H9 (cell line): Measurements from ENCODE around the gene ASB7. TPM values are rescaled to one million over a fixed set of nuclear protein-coding genes. Genes with fewer than 3 reads are reported as not detected.

Experiments used
- DNase-seq: peaks from one replicate; pipeline ENCODE4 v3.0.0-alpha.2; 2017
- H2AFZ ChIP-seq: one replicate; pipeline ENCODE4 v1.6.1; 2013; ENCODE audit warnings: mild to moderate bottlenecking, low read length, control low read depth, moderate library complexity
- H2AK5ac ChIP-seq: 2 replicates; pipeline ENCODE4 v1.6.1; 2013; ENCODE audit warnings: low read length, control low read depth, mixed read lengths; ENCODE audit not compliant: insufficient read length
- H2BK120ac ChIP-seq: one replicate; pipeline ENCODE4 v1.6.1; 2013; ENCODE audit warnings: low read depth, mild to moderate bottlenecking, low read length, control low read depth, inconsistent platforms; ENCODE audit not compliant: poor library complexity, severe bottlenecking
- H2BK12ac ChIP-seq: 2 replicates; pipeline ENCODE4 v1.6.1; 2013; ENCODE audit warnings: low read length, control low read depth, mixed read lengths, low read depth; ENCODE audit not compliant: insufficient read length
- H2BK15ac ChIP-seq: 2 replicates; pipeline ENCODE4 v1.6.1; 2013; ENCODE audit warnings: low read depth, low read length, control low read depth
- H2BK20ac ChIP-seq: one replicate; pipeline ENCODE4 v1.6.1; 2013; ENCODE audit warnings: low read depth, mild to moderate bottlenecking, low read length, control low read depth, inconsistent platforms; ENCODE audit not compliant: poor library complexity, severe bottlenecking
- H2BK5ac ChIP-seq: 2 replicates; pipeline ENCODE4 v1.6.1; 2013; ENCODE audit warnings: low read length, control low read depth, mixed read lengths; ENCODE audit not compliant: insufficient read length
- H3K14ac ChIP-seq: 2 replicates; pipeline ENCODE4 v1.6.1; 2013; ENCODE audit warnings: low read length, control low read depth; ENCODE audit not compliant: insufficient read depth
- H3K18ac ChIP-seq: 2 replicates; pipeline ENCODE4 v1.6.1; 2013; ENCODE audit warnings: low read depth, mild to moderate bottlenecking, mixed read lengths, low read length, control low read depth; ENCODE audit not compliant: insufficient read length
- H3K23ac ChIP-seq: 2 replicates; pipeline ENCODE4 v1.6.1; 2013; ENCODE audit warnings: low read length, control low read depth, mixed read lengths, low read depth; ENCODE audit not compliant: insufficient read length
- H3K23me2 ChIP-seq: 2 replicates; pipeline ENCODE4 v1.6.1; 2013; ENCODE audit warnings: low read depth, mild to moderate bottlenecking, mixed read lengths, low read length, control low read depth; ENCODE audit not compliant: insufficient read length, poor library complexity, severe bottlenecking
- H3K27ac ChIP-seq: 2 replicates; pipeline ENCODE4 v1.5.1; 2013; ENCODE audit warnings: low read length, control low read depth, mixed read lengths, low read depth; ENCODE audit not compliant: insufficient read length
- H3K27me3 ChIP-seq: 2 replicates; pipeline ENCODE4 v1.6.1; 2013; ENCODE audit warnings: low read length, control low read depth, inconsistent platforms; ENCODE audit not compliant: insufficient read depth
- H3K4ac ChIP-seq: 2 replicates; pipeline ENCODE4 v1.6.1; 2013; ENCODE audit warnings: low read depth, mild to moderate bottlenecking, control low read depth, inconsistent platforms, low read length, moderate library complexity
- H3K4me1 ChIP-seq: 2 replicates; pipeline ENCODE4 v1.6.1; 2013; ENCODE audit warnings: low read length, control low read depth, inconsistent platforms; ENCODE audit not compliant: insufficient read depth
- H3K4me2 ChIP-seq: 2 replicates; pipeline ENCODE4 v1.6.1; 2013; ENCODE audit warnings: low read length, control low read depth, mixed read lengths; ENCODE audit not compliant: insufficient read length, insufficient read depth
- H3K56ac ChIP-seq: 2 replicates; pipeline ENCODE4 v1.6.1; 2013; ENCODE audit warnings: low read depth, mild to moderate bottlenecking, mixed read lengths, low read length, control low read depth; ENCODE audit not compliant: insufficient read length
- H3K79me1 ChIP-seq: 2 replicates; pipeline ENCODE4 v1.6.1; 2013; ENCODE audit warnings: low read depth, mild to moderate bottlenecking, moderate library complexity, low read length, control low read depth, inconsistent platforms; ENCODE audit not compliant: insufficient read depth, poor library complexity, severe bottlenecking
- H3K79me2 ChIP-seq: 2 replicates; pipeline ENCODE4 v1.6.1; 2013; ENCODE audit warnings: low read length, control low read depth, inconsistent platforms; ENCODE audit not compliant: insufficient read depth
- H3K9ac ChIP-seq: 2 replicates; pipeline ENCODE4 v1.6.1; 2013; ENCODE audit warnings: low read length, control low read depth, mixed read lengths; ENCODE audit not compliant: insufficient read length; ENCODE audit errors: extremely low read depth
- H3K9me3 ChIP-seq: one replicate; pipeline ENCODE4 v1.6.1; 2013; ENCODE audit warnings: low read depth, low read length, inconsistent platforms; ENCODE audit not compliant: control insufficient read depth
- H3T11ph ChIP-seq: one replicate; pipeline ENCODE4 v1.6.1; 2013; ENCODE audit warnings: mild to moderate bottlenecking, low read length, control low read depth, inconsistent platforms
- H4K20me1 ChIP-seq: one replicate; pipeline ENCODE4 v1.6.1; 2013; ENCODE audit not compliant: control insufficient read depth, insufficient read length, insufficient read depth
- H4K5ac ChIP-seq: 2 replicates; pipeline ENCODE4 v1.6.1; 2013; ENCODE audit warnings: low read depth, mild to moderate bottlenecking, mixed read lengths, low read length, control low read depth; ENCODE audit not compliant: insufficient read length
- H4K8ac ChIP-seq: replicated peaks from 2 replicates; pipeline ENCODE4 v1.6.1; 2013; ENCODE audit warnings: low read length, control low read depth, mixed read lengths, low read depth; ENCODE audit not compliant: insufficient read length
- H4K91ac ChIP-seq: 2 replicates; pipeline ENCODE4 v1.6.1; 2013; ENCODE audit warnings: low read depth, mild to moderate bottlenecking, moderate library complexity, mixed read lengths, low read length, control low read depth; ENCODE audit not compliant: insufficient read length
- H3K27ac Mint-ChIP-seq, 3 experiments: 2 replicates in 2 of 3; 3 replicates in 1 of 3; pipeline ENCODE4 v1.8.0; 2020 to 2021; ENCODE audit warnings: mixed read lengths in 3 of 3, mild to moderate bottlenecking in 1 of 3, moderate library complexity in 1 of 3
- H3K27me3 Mint-ChIP-seq: 2 replicates; pipeline ENCODE4 v1.8.0; 2021; ENCODE audit warnings: low read depth, mild to moderate bottlenecking, moderate library complexity, mixed read lengths
- H3K36me3 Mint-ChIP-seq, 3 experiments: 2 replicates in 2 of 3; 3 replicates in 1 of 3; pipeline ENCODE4 v1.8.0; 2020 to 2021; ENCODE audit warnings: low read depth in 3 of 3, mixed read lengths in 3 of 3; ENCODE audit not compliant: insufficient read depth in 1 of 3
- H3K4me1 Mint-ChIP-seq, 2 experiments: 2 replicates each; pipeline ENCODE4 v1.8.0; 2020; ENCODE audit warnings: mixed read lengths in 2 of 2
- H3K4me3 Mint-ChIP-seq, 2 experiments: 2 replicates in 1 of 2; 3 replicates in 1 of 2; pipeline ENCODE4 v1.8.0; 2020 to 2021; ENCODE audit warnings: mild to moderate bottlenecking in 2 of 2, mixed read lengths in 2 of 2, moderate library complexity in 1 of 2
- H3K9me3 Mint-ChIP-seq, 2 experiments: 2 replicates in 1 of 2; 3 replicates in 1 of 2; pipeline ENCODE4 v1.8.0; 2020; ENCODE audit warnings: mild to moderate bottlenecking in 2 of 2, mixed read lengths in 2 of 2, moderate library complexity in 1 of 2
- CTCF ChIP-seq: fragments of 200-600 bp; sonication (generic); conservative IDR thresholded peaks from 3 replicates; pipeline ENCODE4 v1.8.0; 2021; ENCODE audit warnings: antibody characterized with exemption, mild to moderate bottlenecking
- WGBS: extraction: QIAGEN DNeasy Blood & Tissue Kit; methylation state at CpG from one replicate; pipeline ENCODE4 v1.1.7; 2013; ENCODE audit warnings: missing lambda C conversion rate, low lambda C conversion rate, mixed read lengths; ENCODE audit not compliant: insufficient read length; ENCODE audit errors: extremely low coverage; 5-methylcytosine and 5-hydroxymethylcytosine counted together
- total RNA-seq: library from RNA; stranded (reverse); gene quantifications from 2 replicates; pipeline ENCODE4 v1.2.1, GENCODE V29; 2021

ASB7 gene
- total RNA-seq, 1 experiment from 2014 or later, result 12.8 TPM

- Histone ChIP-seq H3K27me3 (no peaks in the 10 kb centered on the region), H4K8ac (no peak overlapping the region), H3K18ac (no peak overlapping the region), H4K5ac (no peak overlapping the region), H2BK120ac (no peak overlapping the region), H3K56ac (no peak overlapping the region), H3K4me2 (no peak overlapping the region), H4K91ac (no peak overlapping the region), H3K9me3 (no peaks in the 10 kb centered on the region), H2BK20ac (no peak overlapping the region), H2BK15ac (no peak overlapping the region), H3T11ph (no peak overlapping the region), H3K4ac (no peak overlapping the region), H4K20me1 (peaks cover 3% of the 10 kb centered on the region), H3K27ac (no peak overlapping the region), H3K23ac (no peak overlapping the region), H2BK12ac (no peak overlapping the region), H3K23me2 (peaks cover 17% of the 10 kb centered on the region), H3K9ac (no peak overlapping the region), H2AFZ (no peak overlapping the region), H3K14ac (no peak overlapping the region), H3K79me2 (peaks cover 2% of the 10 kb centered on the region; the same call in 1 of the 2 replicates), H2AK5ac (no peak overlapping the region), H3K79me1 (no peaks in the 10 kb centered on the region), H2BK5ac (no peak overlapping the region), H3K4me1 (no peaks in the 10 kb centered on the region; the same call in 1 of the 2 replicates)
- Mint-ChIP-seq H3K27me3 (no peaks in the 10 kb centered on the region), H3K4me1 (peaks cover 4 to 7% of the 10 kb centered on the region in 2 experiments), H3K36me3 (no peaks in the 10 kb centered on the region), H3K9me3 (no peaks in the 10 kb centered on the region; a peak in 1 of 5 replicates), H3K4me3 (no peak overlapping the region), H3K27ac (no peak overlapping the region; a peak in 1 of 7 replicates)
- no CpG with 5 or more reads among the region's 1 CpG for WGBS
- TF ChIP-seq CTCF, result no peak
- no peak for DNase-seq
Observed at GRCh38 chr15:100598655-100599054, 3.7 kb upstream of the ASB7 start.
